Esophagus squamous epithelium (tissue), 5 donors: Measurements from ENCODE around the gene LAPTM5. TPM values are rescaled to one million over a fixed set of nuclear protein-coding genes. Genes with fewer than 3 reads are reported as not detected.

Experiments
- DNase-seq: peaks from one replicate; lab custom pipeline; 2025; lab: John Stamatoyannopoulos, UW
- H3K27ac ChIP-seq, 4 donors: fragments of 200-600 bp; sonication (generic); one replicate each; pipeline ENCODE4 v1.5.1; 2016 to 2019; ENCODE audit warnings: mild to moderate bottlenecking in 1 of 4
- H3K27me3 ChIP-seq, 4 donors: fragments of 200-600 bp; sonication (generic); 1 replicate in 3 of 4; 2 replicates in 1 of 4; pipeline versions ENCODE4 v1.5.1 to v1.6.0; 2017 to 2021; ENCODE audit warnings: antibody characterized with exemption in 1 of 4
- H3K36me3 ChIP-seq, 3 donors: fragments of 200-600 bp; sonication (generic); one replicate each; pipeline ENCODE4 v1.5.1; 2016 to 2019
- H3K4me1 ChIP-seq, 3 donors: fragments of 200-600 bp; sonication (generic); one replicate each; pipeline ENCODE4 v1.5.1; 2017 to 2019
- H3K4me3 ChIP-seq, 4 donors: fragments of 200-600 bp; sonication (generic); 1 replicate in 3 of 4; 2 replicates in 1 of 4; pipeline ENCODE4 v1.5.1; 2016 to 2019; ENCODE audit warnings: mild to moderate bottlenecking in 2 of 4, moderate library complexity in 1 of 4
- H3K9me3 ChIP-seq, 3 donors: fragments of 200-600 bp; sonication (generic); one replicate each; pipeline ENCODE4 v1.5.1; 2016 to 2019
- POLR2A ChIP-seq, 4 donors: fragments of 450-650 bp; IDR thresholded peaks; one replicate each; pipeline ENCODE4 v1.6.1; 2017; ENCODE audit warnings: antibody characterized with exemption in 4 of 4, mild to moderate bottlenecking in 4 of 4, moderate library complexity in 3 of 4
- WGBS, 2 donors: methylation state at CpG; one replicate each; pipeline ENCODE4 v1.1.5; 2018; 5-methylcytosine and 5-hydroxymethylcytosine counted together
- intact Hi-C: fragments of 100-400 bp; cut with DNase I; formaldehyde crosslinking; loops from one replicate; pipeline ENCODE4 v1.15.0; 2022
- total RNA-seq, 4 donors: library from RNA; depleted of rRNA; stranded (reverse); fragments of >200 nt; gene quantifications; one replicate each; pipeline ENCODE4 v1.1.0, GENCODE V29; 2016
- TF ChIP-seq, protein P1 (sequence below), 6 experiments: fragments of 450-650 bp in 4 of 6; fragments of 200-600 bp in 2 of 6; sonication (generic) in 2 of 6; IDR thresholded peaks; one replicate each; pipeline ENCODE4 v1.5.1; 2016 to 2019; ENCODE audit warnings: antibody characterized with exemption in 6 of 6, mild to moderate bottlenecking in 4 of 6, moderate library complexity in 4 of 6
- donor health status: DM: yes; HTN: yes; CAD: no.

The LAPTM5 gene
- total RNA-seq, 4 donors from 2014 or later, result 6.3 to 53.4 (median 24.6) TPM

DNA sequence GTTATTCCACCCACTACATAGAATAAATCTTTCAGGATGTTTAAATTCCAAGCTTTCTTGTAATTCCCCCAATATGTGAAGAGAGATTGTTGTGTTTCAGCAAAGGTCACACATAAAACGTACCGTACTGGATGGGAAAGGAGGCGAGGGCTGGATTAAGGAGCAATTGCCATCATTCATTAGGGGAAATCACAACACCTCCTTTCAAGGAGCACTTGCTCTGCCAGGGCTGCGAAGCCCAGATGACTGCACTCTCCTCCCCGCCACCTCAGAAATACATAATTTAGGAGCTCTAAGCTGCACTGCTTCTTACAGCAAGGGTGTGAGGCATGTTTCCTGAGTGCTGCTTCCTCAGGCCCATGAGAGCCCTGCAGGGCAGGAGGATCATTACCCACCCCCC lies 63.8 kb downstream of the LAPTM5 start:
- intact Hi-C loops, result no loop called here
- TF ChIP-seq, protein P1, sequence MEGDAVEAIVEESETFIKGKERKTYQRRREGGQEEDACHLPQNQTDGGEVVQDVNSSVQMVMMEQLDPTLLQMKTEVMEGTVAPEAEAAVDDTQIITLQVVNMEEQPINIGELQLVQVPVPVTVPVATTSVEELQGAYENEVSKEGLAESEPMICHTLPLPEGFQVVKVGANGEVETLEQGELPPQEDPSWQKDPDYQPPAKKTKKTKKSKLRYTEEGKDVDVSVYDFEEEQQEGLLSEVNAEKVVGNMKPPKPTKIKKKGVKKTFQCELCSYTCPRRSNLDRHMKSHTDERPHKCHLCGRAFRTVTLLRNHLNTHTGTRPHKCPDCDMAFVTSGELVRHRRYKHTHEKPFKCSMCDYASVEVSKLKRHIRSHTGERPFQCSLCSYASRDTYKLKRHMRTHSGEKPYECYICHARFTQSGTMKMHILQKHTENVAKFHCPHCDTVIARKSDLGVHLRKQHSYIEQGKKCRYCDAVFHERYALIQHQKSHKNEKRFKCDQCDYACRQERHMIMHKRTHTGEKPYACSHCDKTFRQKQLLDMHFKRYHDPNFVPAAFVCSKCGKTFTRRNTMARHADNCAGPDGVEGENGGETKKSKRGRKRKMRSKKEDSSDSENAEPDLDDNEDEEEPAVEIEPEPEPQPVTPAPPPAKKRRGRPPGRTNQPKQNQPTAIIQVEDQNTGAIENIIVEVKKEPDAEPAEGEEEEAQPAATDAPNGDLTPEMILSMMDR (IDR thresholded peaks at IDR 0.05), result no peak
- no peak for TF ChIP-seq POLR2A (IDR thresholded peaks at IDR 0.05)
- WGBS, 2 donors, result 30 to 53% methylated on average over 4 to 5 of the region's 5 CpGs
- H3K4me1 ChIP-seq, result peaks cover 0 to 42% (median 14%) of the 10 kb centered on the region in 3 donors
- peaks cover 0 to 41% (median 0%) of the 10 kb centered on the region in 4 donors for H3K27me3 ChIP-seq
- H3K27ac ChIP-seq, result peak overlapping the region in 2 of 4 donors; percentile 49 to 60
- H3K4me3 ChIP-seq, result no peak overlapping the region
- no peaks in the 10 kb centered on the region for H3K9me3 ChIP-seq
- no peak for DNase-seq
- H3K36me3 ChIP-seq, result no peaks in the 10 kb centered on the region

DNA sequence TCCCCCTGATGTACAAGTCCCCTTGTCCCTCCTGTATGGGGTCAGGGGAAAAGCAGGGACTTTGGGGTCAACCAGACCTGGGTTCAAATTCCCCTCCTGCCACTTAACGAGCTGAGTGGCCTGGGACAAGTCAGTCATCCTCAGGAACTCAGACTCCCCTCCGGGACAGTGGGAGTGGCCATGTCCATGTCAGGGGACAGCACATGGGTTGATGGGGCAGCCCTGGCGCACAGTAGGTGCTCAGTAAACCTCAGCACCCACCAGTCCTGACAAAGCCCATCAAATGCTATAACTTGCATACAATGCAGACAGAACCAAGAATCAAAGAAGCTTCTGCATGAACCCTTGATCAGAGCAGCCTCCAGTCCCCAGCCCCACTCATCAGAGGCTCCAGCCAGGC lies 64.2 kb downstream of the LAPTM5 start:
- H3K9me3 ChIP-seq, result no peaks in the 10 kb centered on the region
- no peaks in the 10 kb centered on the region for H3K36me3 ChIP-seq
- H3K27ac ChIP-seq, result peak overlapping the region in 2 of 4 donors; percentile 44 to 49
- intact Hi-C loops, result no loop called here
- H3K4me3 ChIP-seq, result no peak overlapping the region
- TF ChIP-seq, protein P1 (IDR thresholded peaks at IDR 0.05), result no peak
- TF ChIP-seq POLR2A (IDR thresholded peaks at IDR 0.05), result no peak
- H3K4me1 ChIP-seq, result peaks cover 0 to 39% (median 10%) of the 10 kb centered on the region in 3 donors
- peaks cover 0 to 41% (median 0%) of the 10 kb centered on the region in 4 donors for H3K27me3 ChIP-seq
- DNase-seq, result no peak
- 57 to 75% methylated on average over 1 to 2 of the region's 3 CpGs for WGBS, 2 donors

DNA sequence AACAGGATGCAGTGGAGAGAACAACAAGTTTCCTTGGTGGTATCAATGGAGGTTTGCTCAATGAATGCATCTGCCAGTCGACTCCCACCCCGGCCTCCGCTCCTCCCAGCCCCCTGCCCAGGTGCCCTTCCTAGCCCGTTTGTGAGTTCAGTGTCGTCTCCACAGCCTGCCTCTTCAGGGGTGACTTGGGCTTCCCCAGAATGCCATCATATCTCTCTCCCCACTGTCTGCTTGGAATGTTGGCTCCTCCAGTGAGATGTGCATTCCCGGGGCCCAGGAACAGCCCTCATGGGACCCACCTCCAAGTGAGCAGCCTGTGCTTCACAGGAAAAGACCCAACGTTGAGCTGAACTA lies 64.6 kb downstream of the LAPTM5 start:
- intact Hi-C loops, result no loop called here
- no peak for TF ChIP-seq POLR2A (IDR thresholded peaks at IDR 0.05)
- TF ChIP-seq, protein P1 (IDR thresholded peaks at IDR 0.05), result no peak

DNA sequence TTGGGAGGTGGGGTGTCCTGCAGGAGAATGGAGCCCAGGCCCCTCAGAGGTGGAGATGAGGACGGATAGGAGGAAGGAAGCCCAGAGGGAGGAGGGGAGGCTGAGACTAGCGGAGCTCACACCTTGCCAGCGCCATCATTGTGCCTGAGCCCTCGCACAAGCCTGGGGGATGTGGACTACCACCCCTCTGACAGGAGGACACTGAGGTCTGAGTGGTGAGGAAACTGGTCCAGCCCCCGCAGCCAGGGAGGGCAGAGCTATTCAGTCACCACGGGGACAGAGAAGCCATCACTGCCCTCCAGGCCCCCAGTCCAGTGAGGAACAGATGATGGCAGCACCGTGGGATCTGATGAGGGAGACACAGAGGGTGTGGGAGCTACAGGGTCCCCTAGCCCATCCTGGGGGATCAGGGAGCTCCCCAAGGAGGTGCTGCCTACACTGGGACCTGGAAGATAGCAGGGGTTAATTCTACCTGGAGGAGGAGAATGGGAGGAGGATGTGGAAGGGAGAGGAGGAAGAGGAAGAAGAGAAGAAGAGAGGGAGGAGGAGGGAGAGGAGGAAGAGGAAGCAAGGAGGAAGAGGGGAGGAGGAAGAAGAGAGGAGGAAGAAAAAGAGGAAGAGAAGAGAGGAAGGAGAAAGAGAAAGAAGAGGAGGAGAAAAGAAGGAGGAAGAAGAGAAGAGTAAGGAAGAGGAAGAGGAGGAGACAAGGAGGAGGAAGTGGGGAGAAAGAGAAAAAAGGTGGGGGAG lies 65.2 kb downstream of the LAPTM5 start:
- intact Hi-C loops, result no loop called here
- H3K36me3 ChIP-seq, result no peaks in the 10 kb centered on the region
- H3K27me3 ChIP-seq, result peaks cover 0 to 49% (median 0%) of the 10 kb centered on the region in 4 donors
- 68 to 70% methylated on average over 3 to 7 of the region's 7 CpGs for WGBS, 2 donors
- no peak for DNase-seq
- no peak for TF ChIP-seq POLR2A (IDR thresholded peaks at IDR 0.05)
- TF ChIP-seq, protein P1 (IDR thresholded peaks at IDR 0.05), result no peak
- no peak overlapping the region for H3K4me3 ChIP-seq
- no peaks in the 10 kb centered on the region for H3K9me3 ChIP-seq
- H3K27ac ChIP-seq, result peak overlapping the region in 1 of 4 donors; percentile 49
- H3K4me1 ChIP-seq, result peaks cover 0 to 29% (median 3%) of the 10 kb centered on the region in 3 donors

More for the DNA sequence above, 64.6 kb downstream of the LAPTM5 start:
- WGBS, 2 donors, result 64 to 83% methylated on average over 4 to 7 of the region's 7 CpGs
- Histone ChIP-seq H3K36me3 (no peaks in the 10 kb centered on the region), H3K27ac (peak overlapping the region in 1 of 4 donors; percentile 49), H3K9me3 (no peaks in the 10 kb centered on the region), H3K4me1 (peaks cover 0 to 35% (median 7%) of the 10 kb centered on the region in 3 donors), H3K4me3 (no peak overlapping the region), H3K27me3 (peaks cover 0 to 45% (median 0%) of the 10 kb centered on the region in 4 donors)
- DNase-seq, result no peak

DNA sequence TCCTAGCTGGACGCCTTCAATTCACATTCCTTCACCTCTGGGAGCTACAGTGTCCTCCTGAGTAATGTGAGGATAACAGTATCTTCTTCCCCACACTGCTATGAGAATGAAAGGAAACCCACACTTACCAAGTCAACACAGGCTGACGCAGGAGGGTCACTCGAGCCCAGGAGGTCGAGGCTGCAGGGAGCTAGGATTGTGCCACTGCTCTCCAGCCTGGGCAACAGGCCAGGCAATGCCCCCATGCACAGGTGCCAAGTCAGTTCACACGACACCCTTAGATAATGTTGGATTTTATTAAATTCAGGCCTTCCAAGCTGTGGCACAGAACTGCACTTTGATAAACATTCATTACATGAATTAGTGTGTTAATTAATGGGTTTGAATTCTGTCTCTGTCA lies 66.1 kb downstream of the LAPTM5 start:
- Histone ChIP-seq H3K27me3 (peaks cover 0 to 57% (median 0%) of the 10 kb centered on the region in 4 donors), H3K27ac (peak overlapping the region in 1 of 4 donors; percentile 44), H3K4me3 (no peak overlapping the region), H3K36me3 (no peaks in the 10 kb centered on the region), H3K9me3 (no peaks in the 10 kb centered on the region), H3K4me1 (peaks cover 0 to 28% (median 3%) of the 10 kb centered on the region in 3 donors)
- no peak for DNase-seq
- WGBS, 2 donors, result 52 to 83% methylated on average over 3 to 5 of the region's 5 CpGs
- intact Hi-C loops, result no loop called here
- TF ChIP-seq, protein P1 (IDR thresholded peaks at IDR 0.05), result no peak
- TF ChIP-seq POLR2A (IDR thresholded peaks at IDR 0.05), result no peak
